ENCODE data around the gene NAA38.

The NAA38 gene

GRCh38 chr17:7856811-7857712, at the start of gene NAA38:
Gene NAA38 (minus strand): TSS chr17:7857559. CDS start chr17:7857463, 96 bp downstream.
- DNase-seq: peak; percentile 99

GRCh38 chr17:7903154-7904103, 46.1 kb upstream of the NAA38 start:
- no peak for DNase-seq

GRCh38 chr17:7897773-7898172, 40.4 kb upstream of the NAA38 start:
- no peak for DNase-seq

GRCh38 chr17:7897090-7897489, 39.7 kb upstream of the NAA38 start:
- DNase-seq: no peak

GRCh38 chr17:7894866-7895265, 37.5 kb upstream of the NAA38 start:
- DNase-seq: no peak

- DNase-seq: no peak
Observed at GRCh38 chr17:7894226-7894625, 36.9 kb upstream of the NAA38 start.

- DNase-seq: no peak
Observed at GRCh38 chr17:7893187-7893880, 36.0 kb upstream of the NAA38 start.

GRCh38 chr17:7889166-7889955, 32.0 kb upstream of the NAA38 start:
- DNase-seq: peak; percentile 82

GRCh38 chr17:7888184-7888920, 31.0 kb upstream of the NAA38 start, which contains the start of gene CHD3:
Gene CHD3 (plus strand): TSS chr17:7888789. CDS start chr17:7889001, 212 bp downstream.
- peak; percentile 54 for DNase-seq

- peak; percentile 97 for DNase-seq
Observed at GRCh38 chr17:7887482-7888183, 30.3 kb upstream of the NAA38 start.

- DNase-seq: peak; percentile 95
Observed at GRCh38 chr17:7887038-7887481, 29.7 kb upstream of the NAA38 start.

GRCh38 chr17:7886227-7887037, 29.1 kb upstream of the NAA38 start:
- DNase-seq: peak; percentile 61

- DNase-seq: peak; percentile 61
Observed at GRCh38 chr17:7885367-7886226, 28.2 kb upstream of the NAA38 start.

- no peak for DNase-seq
Observed at GRCh38 chr17:7884581-7885366, 27.4 kb upstream of the NAA38 start.

GRCh38 chr17:7883781-7884386, 26.5 kb upstream of the NAA38 start:
- no peak for DNase-seq

GRCh38 chr17:7882629-7883028, 25.3 kb upstream of the NAA38 start:
- no peak for DNase-seq

GRCh38 chr17:7882068-7882467, 24.7 kb upstream of the NAA38 start:
- no peak for DNase-seq
